ENCODE results near the gene ABCB11. TPM values are rescaled to one million over a fixed set of nuclear protein-coding genes. Genes with fewer than 3 reads are reported as not detected.
A peak's percentile ranks its signal among the peaks of the same experiment; 100 is the strongest.

The ABCB11 gene
- total RNA-seq, 1 donor from 2014 or later, result not detected

DNA sequence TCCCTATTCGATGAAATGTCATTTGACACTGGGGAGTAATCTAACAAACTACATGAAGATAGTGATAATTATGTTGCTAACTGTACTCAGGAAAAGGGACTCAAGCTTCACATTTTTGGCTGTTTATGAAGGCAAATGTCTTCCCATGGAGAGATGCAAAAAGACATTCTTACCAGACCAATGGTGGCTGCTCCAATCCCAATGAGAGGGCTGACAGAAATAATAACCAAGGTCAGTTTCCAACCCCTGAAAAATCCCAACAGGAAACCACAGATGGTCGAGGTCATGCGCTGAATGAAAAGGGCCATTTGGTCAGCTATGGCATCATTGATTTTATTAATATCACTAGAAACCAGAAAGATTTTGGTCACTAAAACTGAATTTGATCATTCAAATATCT, 37.6 kb downstream of the ABCB11 start:
- peaks cover 6% of the 10 kb centered on the region for H3K4me1 ChIP-seq
- H3K36me3 ChIP-seq, result no peaks in the 10 kb centered on the region
- H3K27ac ChIP-seq, result no peak overlapping the region
- intact Hi-C loops (cut with DNase I), result no loop called here
- H3K9me3 ChIP-seq, result no peaks in the 10 kb centered on the region
- H3K4me3 ChIP-seq, result no peak overlapping the region
- H3K27me3 ChIP-seq, result no peaks in the 10 kb centered on the region
- no peak for DNase-seq (ENCODE audit: extremely low spot score in 2 of 2)
- no peak for TF ChIP-seq POLR2A (IDR thresholded peaks at IDR 0.05)
- no peak for TF ChIP-seq CTCF (IDR thresholded peaks at IDR 0.05)
- TF ChIP-seq POLR2AphosphoS5 (IDR thresholded peaks at IDR 0.05; ENCODE audit: insufficient read depth in 1 of 2, low read depth in 1 of 2), result no peak

GRCh38 chr2:168992591-168993349, 38.4 kb downstream of the ABCB11 start:
- Histone ChIP-seq H3K27ac (peak overlapping the region; percentile 32), H3K4me1 (peaks cover 6% of the 10 kb centered on the region), H3K4me3 (no peak overlapping the region), H3K36me3 (no peaks in the 10 kb centered on the region), H3K27me3 (no peaks in the 10 kb centered on the region), H3K9me3 (no peaks in the 10 kb centered on the region)
- intact Hi-C loops (cut with DNase I), result no loop called here
- TF ChIP-seq POLR2A (IDR thresholded peaks at IDR 0.05), result no peak
- no peak for TF ChIP-seq CTCF (IDR thresholded peaks at IDR 0.05)
- peak in 1 of 2 donors; percentile 9 for TF ChIP-seq POLR2AphosphoS5 (IDR thresholded peaks at IDR 0.05; ENCODE audit: insufficient read depth in 1 of 2, low read depth in 1 of 2)
- no peak for DNase-seq (ENCODE audit: extremely low spot score in 2 of 2)

- intact Hi-C loops (cut with DNase I), result no loop called here
- no peak for TF ChIP-seq POLR2A (IDR thresholded peaks at IDR 0.05)
- peak in 1 of 2 donors; percentile 44 for TF ChIP-seq POLR2AphosphoS5 (IDR thresholded peaks at IDR 0.05; ENCODE audit: insufficient read depth in 1 of 2, low read depth in 1 of 2)
- TF ChIP-seq CTCF (IDR thresholded peaks at IDR 0.05), result no peak
- no peaks in the 10 kb centered on the region for H3K27me3 ChIP-seq
- H3K4me3 ChIP-seq, result no peak overlapping the region
- H3K4me1 ChIP-seq, result peaks cover 6% of the 10 kb centered on the region
- peak overlapping the region; percentile 32 for H3K27ac ChIP-seq
- no peak for DNase-seq (ENCODE audit: extremely low spot score in 2 of 2)
- no peaks in the 10 kb centered on the region for H3K9me3 ChIP-seq
- H3K36me3 ChIP-seq, result no peaks in the 10 kb centered on the region
These were observed 39.1 kb downstream of the ABCB11 start for GRCh38 chr2:168992026-168992425.

- no peak for DNase-seq (ENCODE audit: extremely low spot score in 2 of 2)
- peaks cover 6% of the 10 kb centered on the region for H3K4me1 ChIP-seq
- H3K27me3 ChIP-seq, result no peaks in the 10 kb centered on the region
- H3K36me3 ChIP-seq, result no peaks in the 10 kb centered on the region
- H3K27ac ChIP-seq, result no peak overlapping the region
- H3K4me3 ChIP-seq, result no peak overlapping the region
- TF ChIP-seq POLR2AphosphoS5 (IDR thresholded peaks at IDR 0.05; ENCODE audit: insufficient read depth in 1 of 2, low read depth in 1 of 2) (no peak), POLR2A (IDR thresholded peaks at IDR 0.05) (no peak), CTCF (IDR thresholded peaks at IDR 0.05) (no peak)
- H3K9me3 ChIP-seq, result no peaks in the 10 kb centered on the region
- intact Hi-C loops (cut with DNase I), result no loop called here
These were observed 42.4 kb downstream of the ABCB11 start for GRCh38 chr2:168988755-168989154.

- H3K36me3 ChIP-seq, result no peaks in the 10 kb centered on the region
- TF ChIP-seq POLR2A (IDR thresholded peaks at IDR 0.05) (no peak), CTCF (IDR thresholded peaks at IDR 0.05) (no peak), POLR2AphosphoS5 (IDR thresholded peaks at IDR 0.05; ENCODE audit: insufficient read depth in 1 of 2, low read depth in 1 of 2) (no peak)
- DNase-seq (ENCODE audit: extremely low spot score in 2 of 2), result no peak
- no peaks in the 10 kb centered on the region for H3K9me3 ChIP-seq
- H3K4me1 ChIP-seq, result no peaks in the 10 kb centered on the region
- intact Hi-C loops (cut with DNase I), result no loop called here
- H3K4me3 ChIP-seq, result no peak overlapping the region
- no peaks in the 10 kb centered on the region for H3K27me3 ChIP-seq
- H3K27ac ChIP-seq, result no peak overlapping the region
These were observed 44.7 kb downstream of the ABCB11 start for GRCh38 chr2:168986398-168986943.

Measured in vagina (tissue), 2 donors.